Large intestine (tissue), 12 donors: ENCODE measurements around the gene AP2B1. TPM values are rescaled to one million over a fixed set of nuclear protein-coding genes. Genes with fewer than 3 reads are reported as not detected.
A peak's percentile ranks its signal among the peaks of the same experiment; 100 is the strongest.

Source experiments
- DNase-seq, 2 donors: peaks; one replicate each; pipeline versions ENCODE4 v3.0.0 to v3.0.0-alpha.2; 2013
- H3K27ac ChIP-seq: one replicate; pipeline ENCODE4 v1.5.1; 2013; ENCODE audit warnings: low read length
- H3K27me3 ChIP-seq: 2 replicates; pipeline ENCODE4 v1.6.1; 2013; ENCODE audit warnings: low read length; ENCODE audit not compliant: control insufficient read depth, insufficient read depth
- H3K36me3 ChIP-seq: 2 replicates; pipeline ENCODE4 v1.6.1; 2013; ENCODE audit warnings: low read length; ENCODE audit not compliant: control insufficient read depth, insufficient read depth
- H3K4me1 ChIP-seq: one replicate; pipeline ENCODE4 v1.6.1; 2013; ENCODE audit warnings: low read length; ENCODE audit not compliant: control insufficient read depth, insufficient read depth
- H3K4me3 ChIP-seq: one replicate; pipeline ENCODE4 v1.5.1; 2013; ENCODE audit warnings: low read length
- H3K9me3 ChIP-seq: one replicate; pipeline ENCODE4 v1.6.1; 2013; ENCODE audit warnings: mild to moderate bottlenecking, low read depth, low read length, moderate library complexity; ENCODE audit not compliant: control insufficient read depth
- WGBS: methylation state at CpG from one replicate; pipeline ENCODE4 v1.1.5; 2013; ENCODE audit warnings: low lambda C conversion rate; ENCODE audit not compliant: insufficient coverage; 5-methylcytosine and 5-hydroxymethylcytosine counted together
- long read RNA-seq, 11 donors: transcript quantifications; one replicate each; lab custom pipeline, GENCODE V29; 2026
- polyA plus RNA-seq: library from polyadenylated mRNA; unstranded; fragments of 120-200 nt; gene quantifications from one replicate; pipeline ENCODE4 v1.2.1, GENCODE V29; 2013

Gene AP2B1
- 89.5 TPM for polyA plus RNA-seq
- long read RNA-seq, donor 1, partial matches to known transcripts, result 0 of 2 reads
- long read RNA-seq, donor 1, other reads (novel, unspliced or antisense), result 0 of 2 reads
- long read RNA-seq, donor 2, full-length matches to known transcripts, result 2 of 8 reads
- long read RNA-seq, donor 2, partial matches to known transcripts, result 6 of 8 reads
- long read RNA-seq, donor 2, other reads (novel, unspliced or antisense), result 0 of 8 reads
- long read RNA-seq, donor 3, result 0 reads
- long read RNA-seq, donor 4, full-length matches to known transcripts, result 2 of 2 reads
- long read RNA-seq, donor 4, partial matches to known transcripts, result 0 of 2 reads
- long read RNA-seq, donor 4, other reads (novel, unspliced or antisense), result 0 of 2 reads
- long read RNA-seq, donor 5, full-length matches to known transcripts, result 2 of 2 reads
- long read RNA-seq, donor 5, partial matches to known transcripts, result 0 of 2 reads
- long read RNA-seq, donor 5, other reads (novel, unspliced or antisense), result 0 of 2 reads
- long read RNA-seq, donor 6, full-length matches to known transcripts, result 4 of 4 reads
- long read RNA-seq, donor 6, partial matches to known transcripts, result 0 of 4 reads
- long read RNA-seq, donor 6, other reads (novel, unspliced or antisense), result 0 of 4 reads
- long read RNA-seq, donor 7, full-length matches to known transcripts, result 2 of 2 reads
- long read RNA-seq, donor 7, partial matches to known transcripts, result 0 of 2 reads
- long read RNA-seq, donor 7, other reads (novel, unspliced or antisense), result 0 of 2 reads
- long read RNA-seq, donor 8, partial matches to known transcripts, result 7 of 7 reads
- long read RNA-seq, donor 8, other reads (novel, unspliced or antisense), result 0 of 7 reads
- long read RNA-seq, donor 9, partial matches to known transcripts, result 6 of 7 reads
- long read RNA-seq, donor 9, other reads (novel, unspliced or antisense), result 0 of 7 reads
- long read RNA-seq, donor 10, full-length matches to known transcripts, result 3 of 8 reads
- long read RNA-seq, donor 10, partial matches to known transcripts, result 5 of 8 reads
- long read RNA-seq, donor 10, other reads (novel, unspliced or antisense), result 0 of 8 reads
- long read RNA-seq, donor 11, full-length matches to known transcripts, result 2 of 2 reads
- long read RNA-seq, donor 11, partial matches to known transcripts, result 0 of 2 reads
- long read RNA-seq, donor 11, other reads (novel, unspliced or antisense), result 0 of 2 reads

GRCh38 chr17:35587074-35587961 is at the start of gene AP2B1:
AP2B1 (plus strand) TSS chr17:35587322; CDS start chr17:35594031, 6,709 bp downstream.
- Histone ChIP-seq H3K4me1 (peaks cover 4% of the 10 kb centered on the region), H3K36me3 (no peaks in the 10 kb centered on the region)
- no CpG with 5 or more reads among the region's 50 CpGs for WGBS

GRCh38 chr17:35537601-35538141 is 49.5 kb upstream of the AP2B1 start, which contains the start of gene SLFN12L:
SLFN12L (minus strand) TSS chr17:35537678; CDS start chr17:35522364, 15,314 bp downstream.
- Histone ChIP-seq H3K27me3 (peaks cover 10% of the 10 kb centered on the region), H3K4me3 (no peak within 1 kb of the TSS), H3K27ac (no peak within 1 kb of the TSS), H3K9me3 (no peaks in the 10 kb centered on the region), H3K36me3 (no peaks in the 10 kb centered on the region), H3K4me1 (no peaks in the 10 kb centered on the region)
- peak in 1 of 2 donors; percentile 25 for DNase-seq
- WGBS, result no CpG with 5 or more reads among the region's 2 CpGs

More at GRCh38 chr17:35587074-35587961, at the start of gene AP2B1:
- peak within 1 kb of the TSS; percentile 98 for H3K27ac ChIP-seq
- peak within 1 kb of the TSS; percentile 92 for H3K4me3 ChIP-seq
- peaks cover 11% of the 10 kb centered on the region for H3K27me3 ChIP-seq
- DNase-seq, result peak; percentile 97 to 98
- no peaks in the 10 kb centered on the region for H3K9me3 ChIP-seq

GRCh38 chr17:35539659-35540026 is 47.5 kb upstream of the AP2B1 start:
- no peak for DNase-seq
- no peak overlapping the region for H3K27ac ChIP-seq
- H3K4me3 ChIP-seq, result no peak overlapping the region
- H3K9me3 ChIP-seq, result no peaks in the 10 kb centered on the region
- no peaks in the 10 kb centered on the region for H3K4me1 ChIP-seq
- H3K36me3 ChIP-seq, result no peaks in the 10 kb centered on the region
- 0% methylated on average over 1 of the region's 5 CpGs for WGBS
- peaks cover 10% of the 10 kb centered on the region for H3K27me3 ChIP-seq

- Histone ChIP-seq H3K36me3 (no peaks in the 10 kb centered on the region), H3K27me3 (peaks cover 13% of the 10 kb centered on the region), H3K4me3 (peak overlapping the region; percentile 10), H3K9me3 (no peaks in the 10 kb centered on the region), H3K4me1 (no peaks in the 10 kb centered on the region), H3K27ac (no peak overlapping the region)
- WGBS, result 73% methylated on average over 2 of the region's 8 CpGs
- no peak for DNase-seq
Observed at GRCh38 chr17:35540589-35541404, 46.3 kb upstream of the AP2B1 start.

GRCh38 chr17:35541434-35541833 is 45.7 kb upstream of the AP2B1 start:
- Histone ChIP-seq H3K4me1 (no peaks in the 10 kb centered on the region), H3K9me3 (no peaks in the 10 kb centered on the region), H3K27ac (no peak overlapping the region), H3K27me3 (peaks cover 16% of the 10 kb centered on the region), H3K4me3 (no peak overlapping the region), H3K36me3 (no peaks in the 10 kb centered on the region)
- no peak for DNase-seq
- 17% methylated on average over 1 of the region's 1 CpG for WGBS

- Histone ChIP-seq H3K27ac (no peak overlapping the region), H3K27me3 (peaks cover 24% of the 10 kb centered on the region), H3K9me3 (no peaks in the 10 kb centered on the region), H3K4me1 (no peaks in the 10 kb centered on the region), H3K4me3 (no peak overlapping the region), H3K36me3 (no peaks in the 10 kb centered on the region)
- DNase-seq, result no peak
Observed at GRCh38 chr17:35542990-35543389, 44.1 kb upstream of the AP2B1 start.

GRCh38 chr17:35543856-35544255 is 43.3 kb upstream of the AP2B1 start:
- Histone ChIP-seq H3K4me1 (no peaks in the 10 kb centered on the region), H3K27me3 (peaks cover 33% of the 10 kb centered on the region), H3K36me3 (no peaks in the 10 kb centered on the region), H3K4me3 (no peak overlapping the region), H3K9me3 (no peaks in the 10 kb centered on the region), H3K27ac (no peak overlapping the region)
- WGBS, result no CpG with 5 or more reads among the region's 1 CpG
- DNase-seq, result no peak

- whole genome bisulfite sequencing, result 0% methylated on average over 1 of the region's 1 CpG
- DNase-seq, result no peak
Observed at GRCh38 chr17:35545150-35545549, 42.0 kb upstream of the AP2B1 start.

GRCh38 chr17:35546487-35546886 is 40.6 kb upstream of the AP2B1 start:
- 43% methylated on average over 1 of the region's 1 CpG for WGBS
- Histone ChIP-seq H3K27me3 (peaks cover 28% of the 10 kb centered on the region), H3K4me3 (no peak overlapping the region), H3K4me1 (no peaks in the 10 kb centered on the region), H3K36me3 (no peaks in the 10 kb centered on the region), H3K27ac (no peak overlapping the region), H3K9me3 (no peaks in the 10 kb centered on the region)
- no peak for DNase-seq

More at GRCh38 chr17:35545150-35545549, 42.0 kb upstream of the AP2B1 start:
- Histone ChIP-seq H3K27me3 (peaks cover 35% of the 10 kb centered on the region), H3K4me3 (no peak overlapping the region), H3K4me1 (no peaks in the 10 kb centered on the region), H3K36me3 (no peaks in the 10 kb centered on the region), H3K27ac (no peak overlapping the region), H3K9me3 (no peaks in the 10 kb centered on the region)
